Ovary (tissue), 9 donors: ENCODE data around the gene SAMD4A. TPM values are rescaled to one million over a fixed set of nuclear protein-coding genes. Genes with fewer than 3 reads are reported as not detected.

Experiments
- DNase-seq, 5 donors: peaks; one replicate each; pipeline ENCODE4 v3.0.0-alpha.2; 2019 to 2020
- H3K27ac ChIP-seq, 2 donors: fragments of 200-600 bp; one replicate each; pipeline versions ENCODE4 v1.5.1 to v1.8.0; 2019 to 2022
- H3K27me3 ChIP-seq: fragments of 200-600 bp; one replicate; pipeline ENCODE4 v1.8.0; 2022
- H3K36me3 ChIP-seq: fragments of 200-600 bp; sonication (generic); one replicate; pipeline ENCODE4 v1.5.1; 2019
- H3K4me1 ChIP-seq: one replicate; pipeline ENCODE4 v1.8.1; 2013; ENCODE audit warnings: mild to moderate bottlenecking, moderate library complexity; ENCODE audit not compliant: insufficient read depth
- H3K4me3 ChIP-seq: fragments of 200-600 bp; sonication (generic); one replicate; pipeline ENCODE4 v1.5.1; 2017
- H3K9me3 ChIP-seq, 2 donors: fragments of 200-600 bp in 1 of 2; sonication (generic) in 1 of 2; one replicate each; pipeline versions ENCODE4 v1.5.1 to v1.8.1; 2013 to 2019; ENCODE audit warnings: mild to moderate bottlenecking in 1 of 2, moderate library complexity in 1 of 2
- EP300 ChIP-seq: sonication (generic); formaldehyde crosslinking; IDR thresholded peaks from one replicate; pipeline ENCODE4 v1.6.1; 2017; ENCODE audit warnings: antibody characterized with exemption
- POLR2A ChIP-seq: fragments of 450-650 bp; IDR thresholded peaks from one replicate; pipeline ENCODE4 v1.6.1; 2017; ENCODE audit warnings: antibody characterized with exemption, mild to moderate bottlenecking, moderate library complexity
- WGBS, 3 donors: extraction: QIAGEN DNeasy Blood & Tissue Kit in 1 of 3; methylation state at CpG; one replicate each; pipeline versions ENCODE4 v1.1.5 to v1.1.7; 2013 to 2017; 5-methylcytosine and 5-hydroxymethylcytosine counted together
- intact Hi-C, 4 donors: fragments of 100-400 bp; cut with DNase I; formaldehyde crosslinking; loops; one replicate each; pipeline versions ENCODE4 v1.11.0 to v1.15.1; 2022 to 2023
- polyA plus RNA-seq, 2 donors: library from polyadenylated mRNA; stranded (reverse); fragments of 200-250 nt in 1 of 2; fragments of 350-450 nt in 1 of 2; fragmentation: Illumina TruSeq in 1 of 2; extraction: RNeasy Lipid Tissue Mini Kit (QIAGEN cat#74804) in 1 of 2; gene quantifications; one replicate each; pipeline ENCODE4 v1.2.3, GENCODE V29; 2013 to 2014
- total RNA-seq, 7 donors: library from RNA; depleted of rRNA in 2 of 7; stranded (reverse); fragments of >200 nt in 2 of 7; fragmentation: NEBNext Ultra II Directional in 3 of 7; extraction: Animal tissue kit (Norgen Biotek cat#: 25700) in 3 of 7; gene quantifications; one replicate each; pipeline versions ENCODE4 v1.1.0 to v1.2.4, GENCODE V29; 2016 to 2023
- TF ChIP-seq, protein P1 (sequence below), 3 donors: fragments of 450-650 bp in 2 of 3; fragments of 200-600 bp in 1 of 3; IDR thresholded peaks; one replicate each; pipeline versions ENCODE4 v1.5.1 to v1.8.0; 2016 to 2022; ENCODE audit warnings: antibody characterized with exemption in 3 of 3, mild to moderate bottlenecking in 1 of 3
- donor health status: DM: no; HTN: no; CAD: no; lungs with moderate emphysema.
- donor health status: DM: no; HTN: no; CAD: no.
- donor health status: Bipolar disorder and iron deficiency.
- donor health status: DM: yes; HTN: yes; CAD: no.
- donor health status: DM: no; HTN: no; CAD: no.
- donor health status: DM: yes; HTN: yes; CAD: no.

The SAMD4A gene
- total and polyA plus RNA-seq, 9 donors = 2.3 to 22.4 (median 7.3) TPM

DNA sequence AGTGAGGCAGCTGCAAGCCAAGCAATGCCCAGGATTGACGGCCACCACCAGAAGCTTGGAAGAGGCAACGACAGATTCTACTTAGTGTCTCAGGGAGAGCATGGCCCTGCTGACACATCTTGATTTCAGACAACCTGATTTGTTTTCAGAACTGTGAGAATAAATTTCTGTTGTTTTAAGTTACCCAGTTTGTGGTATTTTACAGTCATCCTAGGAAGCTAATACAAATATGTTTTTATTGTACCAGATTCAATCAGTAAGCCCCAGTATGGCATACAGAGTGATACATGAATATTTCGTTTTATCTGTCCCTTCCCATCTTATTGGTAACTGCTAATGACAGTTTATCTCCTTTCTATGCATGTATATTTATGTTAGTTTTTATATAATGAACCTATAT lies 62.3 kb downstream of the SAMD4A start:
- H3K27me3 ChIP-seq = no peaks in the 10 kb centered on the region
- TF ChIP-seq, protein P1, sequence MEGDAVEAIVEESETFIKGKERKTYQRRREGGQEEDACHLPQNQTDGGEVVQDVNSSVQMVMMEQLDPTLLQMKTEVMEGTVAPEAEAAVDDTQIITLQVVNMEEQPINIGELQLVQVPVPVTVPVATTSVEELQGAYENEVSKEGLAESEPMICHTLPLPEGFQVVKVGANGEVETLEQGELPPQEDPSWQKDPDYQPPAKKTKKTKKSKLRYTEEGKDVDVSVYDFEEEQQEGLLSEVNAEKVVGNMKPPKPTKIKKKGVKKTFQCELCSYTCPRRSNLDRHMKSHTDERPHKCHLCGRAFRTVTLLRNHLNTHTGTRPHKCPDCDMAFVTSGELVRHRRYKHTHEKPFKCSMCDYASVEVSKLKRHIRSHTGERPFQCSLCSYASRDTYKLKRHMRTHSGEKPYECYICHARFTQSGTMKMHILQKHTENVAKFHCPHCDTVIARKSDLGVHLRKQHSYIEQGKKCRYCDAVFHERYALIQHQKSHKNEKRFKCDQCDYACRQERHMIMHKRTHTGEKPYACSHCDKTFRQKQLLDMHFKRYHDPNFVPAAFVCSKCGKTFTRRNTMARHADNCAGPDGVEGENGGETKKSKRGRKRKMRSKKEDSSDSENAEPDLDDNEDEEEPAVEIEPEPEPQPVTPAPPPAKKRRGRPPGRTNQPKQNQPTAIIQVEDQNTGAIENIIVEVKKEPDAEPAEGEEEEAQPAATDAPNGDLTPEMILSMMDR (IDR thresholded peaks at IDR 0.05) = no peak
- TF ChIP-seq POLR2A (no peak), EP300 (no peak)
- DNase-seq = no peak
- H3K4me1 ChIP-seq = peaks cover 5% of the 10 kb centered on the region
- WGBS, 3 donors = 93 to 94% (median 93%) methylated on average over 3 of the region's 3 CpGs
- no peak overlapping the region for H3K4me3 ChIP-seq
- no peaks in the 10 kb centered on the region for H3K36me3 ChIP-seq
- H3K9me3 ChIP-seq = no peaks in the 10 kb centered on the region
- H3K27ac ChIP-seq = no peak overlapping the region
- intact Hi-C loops = no loop called here

DNA sequence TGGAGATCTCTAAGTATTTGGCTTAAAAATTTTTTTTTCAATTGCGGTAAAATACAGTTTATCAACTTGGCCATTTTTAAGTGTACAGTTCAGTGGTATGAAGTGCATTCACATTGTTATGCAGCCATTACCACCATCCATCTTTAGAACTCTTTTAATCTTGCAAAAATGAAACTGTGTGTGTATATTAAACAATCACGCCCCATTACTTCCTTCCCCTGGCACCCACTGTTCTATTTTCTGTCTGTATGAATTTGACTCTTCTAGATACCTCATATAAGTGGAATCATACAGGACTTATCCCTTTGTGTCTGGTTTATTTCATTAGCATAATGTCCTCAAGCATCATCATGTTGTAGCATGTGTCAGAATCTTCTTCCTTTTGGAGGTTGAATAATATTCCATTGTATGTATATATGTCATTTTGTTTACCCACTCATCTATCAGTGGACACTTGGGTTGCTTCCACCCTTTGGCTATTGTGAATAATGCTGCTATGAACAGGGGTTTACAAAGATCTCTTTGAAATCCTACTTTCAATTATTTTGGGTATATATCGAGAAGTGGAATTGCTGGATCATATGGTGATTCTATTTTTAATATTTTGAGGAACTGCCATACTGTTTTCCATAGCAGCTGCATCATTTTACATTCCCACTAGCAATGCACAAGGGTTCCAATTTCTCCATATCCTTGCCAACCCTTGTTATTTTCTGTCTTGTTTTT lies 62.9 kb downstream of the SAMD4A start:
- DNase-seq = no peak
- no peaks in the 10 kb centered on the region for H3K9me3 ChIP-seq
- peaks cover 5% of the 10 kb centered on the region for H3K4me1 ChIP-seq
- intact Hi-C loops = loop anchor here in 1 of 4 donors (10.0 kb wide), 1 partner anchor 55 kb away; no protein-coding TSS in a partner anchor
- no peaks in the 10 kb centered on the region for H3K27me3 ChIP-seq
- TF ChIP-seq, protein P1 (IDR thresholded peaks at IDR 0.05) = no peak
- TF ChIP-seq EP300 = no peak
- TF ChIP-seq POLR2A = no peak
- no peak overlapping the region for H3K4me3 ChIP-seq
- H3K36me3 ChIP-seq = no peaks in the 10 kb centered on the region
- H3K27ac ChIP-seq = no peak overlapping the region
- WGBS, 3 donors = 66 to 77% (median 74%) methylated on average over 3 of the region's 3 CpGs

DNA sequence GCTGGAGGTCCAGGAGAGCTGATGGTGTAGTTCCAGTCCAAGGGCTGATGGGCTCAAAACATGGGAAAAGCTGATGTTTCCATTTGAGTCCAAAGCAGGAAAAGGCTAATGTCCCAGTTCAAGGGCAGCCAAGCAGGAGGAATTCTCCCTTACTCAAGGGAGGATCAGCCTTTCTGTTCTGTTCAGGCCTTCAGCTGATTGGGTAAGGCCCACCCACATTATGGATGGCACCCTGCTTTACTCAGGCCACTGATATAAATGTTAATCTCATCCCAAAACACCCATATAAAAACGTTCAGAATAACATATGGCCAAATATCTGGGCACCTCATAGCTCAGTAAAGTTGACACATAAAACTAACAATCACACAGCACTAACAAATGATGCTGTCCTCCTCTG lies 64.1 kb downstream of the SAMD4A start:
- Histone ChIP-seq H3K9me3 (no peaks in the 10 kb centered on the region), H3K4me3 (no peak overlapping the region), H3K27me3 (no peaks in the 10 kb centered on the region), H3K4me1 (peaks cover 5% of the 10 kb centered on the region), H3K36me3 (no peaks in the 10 kb centered on the region), H3K27ac (no peak overlapping the region)
- intact Hi-C loops = loop anchor here in 1 of 4 donors (10.0 kb wide), 1 partner anchor 56 kb away; no protein-coding TSS in a partner anchor
- DNase-seq = no peak
- TF ChIP-seq EP300 = no peak
- TF ChIP-seq, protein P1 (IDR thresholded peaks at IDR 0.05) = no peak
- no peak for TF ChIP-seq POLR2A
- WGBS, 3 donors = 27 to 49% (median 35%) methylated on average over 1 of the region's 1 CpG

DNA sequence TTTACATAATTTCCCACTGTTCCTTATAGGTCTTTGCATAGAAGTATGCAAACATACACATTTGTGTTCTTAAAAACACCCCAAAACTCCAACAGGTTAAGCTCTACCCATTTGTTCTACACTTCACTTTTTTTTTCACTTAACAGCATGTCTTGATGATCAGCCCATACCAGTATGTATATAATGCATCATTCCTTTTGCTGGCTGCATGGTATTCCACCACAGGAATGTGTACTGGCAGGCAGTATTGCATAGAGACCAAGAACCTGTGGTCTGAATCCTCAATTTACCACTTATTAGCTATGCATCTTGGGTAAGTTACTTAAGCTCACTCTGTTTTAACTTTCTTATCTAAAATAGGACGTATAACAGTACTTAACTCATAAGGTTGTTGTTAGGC lies 65.5 kb downstream of the SAMD4A start:
- no peak overlapping the region for H3K4me3 ChIP-seq
- peaks cover 3% of the 10 kb centered on the region for H3K4me1 ChIP-seq
- WGBS, 3 donors = 91 to 96% (median 93%) methylated on average over 1 of the region's 1 CpG
- no peak for DNase-seq
- H3K27me3 ChIP-seq = no peaks in the 10 kb centered on the region
- no peak overlapping the region for H3K27ac ChIP-seq
- no peaks in the 10 kb centered on the region for H3K36me3 ChIP-seq
- no peaks in the 10 kb centered on the region for H3K9me3 ChIP-seq
- intact Hi-C loops = loop anchor here in 1 of 4 donors (10.0 kb wide), 1 partner anchor 58 kb away; no protein-coding TSS in a partner anchor
- TF ChIP-seq EP300 (no peak), POLR2A (no peak)
- TF ChIP-seq, protein P1 (IDR thresholded peaks at IDR 0.05) = no peak
